Measurements from ENCODE around the gene HIP1.
A peak's percentile ranks its signal among the peaks of the same experiment; 100 is the strongest.
"Not testable (repeated sequence)": the region's sequence is repeated elsewhere in the genome, so short reads cannot be mapped to it uniquely, and the experiment has no call there.

The HIP1 gene

DNA sequence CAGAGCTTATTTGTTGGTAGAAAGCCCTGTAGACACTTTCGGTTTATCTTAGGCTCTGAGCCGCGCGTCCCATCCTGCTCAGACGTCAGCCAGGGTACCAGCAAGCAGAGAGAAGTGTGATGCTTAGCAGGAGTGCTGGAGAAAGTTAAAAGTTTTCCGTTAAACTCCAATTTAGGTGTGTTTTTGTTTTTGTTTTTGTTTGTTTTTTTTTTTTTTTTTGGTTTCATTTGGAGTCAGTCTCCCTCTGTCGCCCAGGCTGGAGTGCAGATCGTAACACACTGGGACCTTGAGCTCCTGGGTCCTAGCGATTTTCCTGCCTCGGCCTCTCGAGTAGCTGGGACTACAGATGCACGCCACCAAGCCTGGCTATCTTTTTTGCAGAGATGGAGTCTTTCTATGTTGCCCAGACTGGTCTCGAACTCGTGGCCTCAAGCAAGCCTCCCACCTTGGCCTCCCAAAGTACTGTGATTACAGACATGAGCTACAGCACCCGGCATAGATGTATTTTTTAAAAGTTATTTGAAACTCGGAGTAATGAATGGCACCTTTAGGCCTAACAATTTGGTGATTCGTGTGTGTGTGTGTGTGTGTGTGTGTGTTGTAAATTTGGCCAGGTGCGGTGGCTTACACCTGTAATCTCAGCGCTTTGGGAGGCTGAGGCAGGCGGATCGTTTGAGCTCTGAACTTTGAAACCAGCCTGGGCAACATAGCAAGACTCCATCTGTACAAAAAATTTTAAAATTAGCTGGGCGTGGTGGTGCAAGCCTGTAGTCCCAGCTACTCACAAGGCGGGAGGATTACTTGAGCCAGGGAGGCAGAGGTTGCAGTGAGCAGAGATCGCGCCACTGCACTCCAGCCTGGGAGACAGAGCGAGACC is 1.3 kb upstream of the HIP1 start:
- DNase-seq (ENCODE audit: low spot score) (no peak), FAIRE-seq (peak; percentile 50)

DNA sequence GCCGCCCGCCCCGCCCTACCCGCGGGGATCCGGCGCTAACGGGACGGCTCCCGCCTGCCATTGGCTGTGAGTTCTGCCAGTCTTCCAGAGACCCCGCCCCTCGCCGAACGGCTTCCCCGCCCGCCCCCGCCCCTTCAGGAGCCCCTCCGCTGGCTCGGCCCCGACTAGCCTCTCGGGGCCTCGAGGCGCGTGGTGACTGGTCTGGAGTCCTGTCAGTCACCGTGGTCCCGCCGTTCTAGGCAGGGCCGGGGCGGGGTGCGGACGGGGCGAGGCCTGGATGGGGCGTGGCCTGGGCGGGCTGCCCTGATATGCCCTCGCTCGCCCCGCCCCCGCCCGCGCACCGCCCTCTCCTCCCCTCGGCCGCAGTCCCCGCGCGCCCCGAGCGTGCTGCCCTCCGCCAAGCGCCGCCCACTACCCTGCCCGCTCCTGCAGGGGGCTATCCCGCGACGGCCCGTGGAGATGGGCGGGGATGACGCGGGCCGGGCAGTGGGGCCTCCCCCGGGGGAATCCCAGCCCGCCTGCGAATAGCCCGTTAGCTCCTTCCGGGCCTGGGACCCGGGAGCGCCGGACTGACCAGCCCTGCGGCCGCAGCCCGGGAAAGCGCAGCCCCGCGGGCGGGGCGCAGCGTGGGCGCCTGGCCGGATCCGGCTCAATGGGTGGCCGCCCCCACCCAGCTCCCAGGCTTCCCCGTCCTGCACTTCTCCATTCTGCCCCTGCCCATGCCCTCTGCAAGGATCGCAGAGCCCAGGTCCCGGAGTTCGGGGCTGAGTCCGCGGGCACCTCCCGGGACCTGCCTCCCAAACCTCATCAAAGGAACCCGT is 444 bp upstream of the HIP1 start:
- FAIRE-seq = peak; percentile 62
- peak; percentile 99 for DNase-seq (ENCODE audit: low spot score)

DNA sequence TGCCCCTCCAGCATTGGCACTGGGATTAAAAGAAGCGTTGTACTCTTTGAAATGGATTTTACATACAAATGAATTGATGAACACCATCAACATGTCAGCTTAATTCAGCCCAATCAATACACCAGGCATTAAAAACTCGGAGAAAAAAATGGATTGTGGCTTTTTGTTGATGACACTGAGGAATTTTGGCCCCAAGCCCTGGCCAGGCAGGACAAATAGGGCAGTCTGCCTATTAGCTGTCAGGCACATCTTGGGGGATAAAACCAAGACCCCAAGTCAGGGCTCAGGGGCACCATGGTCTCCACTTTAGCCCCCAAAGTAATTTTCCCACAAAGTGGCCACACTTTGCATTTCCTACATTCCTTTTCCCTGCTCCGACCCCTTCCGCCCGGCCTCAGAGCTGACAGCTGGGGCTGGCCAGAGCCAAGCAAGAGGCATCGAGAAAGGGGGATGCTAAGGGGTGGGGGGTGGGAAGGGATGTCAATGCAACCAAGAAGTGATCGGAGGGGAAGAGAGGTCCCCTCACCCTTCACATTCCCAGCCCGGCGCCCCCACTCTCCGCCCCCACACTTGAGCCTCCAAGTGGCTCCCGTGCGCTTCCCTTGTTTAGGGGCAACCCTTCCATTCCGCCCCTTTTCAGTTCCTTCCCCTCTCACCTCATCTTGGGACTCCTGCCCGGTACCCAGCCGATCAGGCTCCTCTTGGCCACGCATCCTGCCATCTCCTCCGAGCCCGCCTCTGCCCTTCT is 711 bp downstream of the HIP1 start:
- FAIRE-seq = no peak

GRCh38 chr7:75735581-75736350 is 3.0 kb downstream of the HIP1 start:
- FAIRE-seq (no peak), DNase-seq (ENCODE audit: low spot score) (no peak)

More for the DNA sequence above, 711 bp downstream of the HIP1 start:
- DNase-seq (ENCODE audit: low spot score) = no peak

GRCh38 chr7:75734586-75735458 is 3.9 kb downstream of the HIP1 start:
- no peak for DNase-seq (ENCODE audit: low spot score)
- FAIRE-seq = no peak

DNA sequence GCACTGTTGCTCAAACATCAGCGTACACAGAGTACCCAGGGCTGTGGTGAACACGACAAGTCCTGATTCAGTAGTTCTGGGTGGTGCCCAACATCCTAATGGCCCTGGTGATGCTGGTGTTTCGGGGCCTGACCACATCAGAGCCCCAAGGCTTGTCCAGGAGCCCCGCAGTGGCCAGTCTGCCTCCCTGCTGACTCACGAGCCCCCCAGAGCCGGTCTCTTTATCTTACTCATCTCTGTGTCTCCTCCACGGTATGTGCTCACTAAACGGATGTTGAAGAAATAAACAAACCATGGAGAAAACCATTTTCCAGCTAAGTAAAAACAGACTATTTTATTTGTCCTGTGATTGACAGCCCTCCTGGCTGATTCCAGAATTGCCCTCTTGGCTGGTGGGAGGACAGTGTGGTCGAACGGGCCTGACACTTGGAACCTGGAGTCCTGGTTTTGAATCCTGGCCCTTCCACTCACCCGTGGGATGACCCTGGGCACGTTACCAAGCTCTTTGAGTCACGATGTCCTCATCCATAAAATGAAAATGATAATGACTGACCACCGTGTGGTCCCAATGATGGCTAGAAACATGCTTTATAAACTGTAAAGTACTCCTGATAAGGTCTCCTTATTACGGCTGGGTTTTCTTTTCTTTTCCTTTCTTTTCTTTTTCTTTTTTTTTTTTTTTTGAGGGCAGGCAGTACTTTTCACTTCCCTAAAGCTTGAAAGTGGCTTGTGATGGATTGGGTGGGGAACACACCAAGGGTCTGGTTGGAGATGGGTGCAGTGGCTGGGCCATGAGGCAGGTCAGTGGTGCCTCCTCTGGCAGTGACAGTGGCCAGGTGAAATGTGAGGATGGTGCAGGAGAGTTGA is 5.7 kb downstream of the HIP1 start:
- DNase-seq (ENCODE audit: low spot score) (no peak), FAIRE-seq (no peak)

DNA sequence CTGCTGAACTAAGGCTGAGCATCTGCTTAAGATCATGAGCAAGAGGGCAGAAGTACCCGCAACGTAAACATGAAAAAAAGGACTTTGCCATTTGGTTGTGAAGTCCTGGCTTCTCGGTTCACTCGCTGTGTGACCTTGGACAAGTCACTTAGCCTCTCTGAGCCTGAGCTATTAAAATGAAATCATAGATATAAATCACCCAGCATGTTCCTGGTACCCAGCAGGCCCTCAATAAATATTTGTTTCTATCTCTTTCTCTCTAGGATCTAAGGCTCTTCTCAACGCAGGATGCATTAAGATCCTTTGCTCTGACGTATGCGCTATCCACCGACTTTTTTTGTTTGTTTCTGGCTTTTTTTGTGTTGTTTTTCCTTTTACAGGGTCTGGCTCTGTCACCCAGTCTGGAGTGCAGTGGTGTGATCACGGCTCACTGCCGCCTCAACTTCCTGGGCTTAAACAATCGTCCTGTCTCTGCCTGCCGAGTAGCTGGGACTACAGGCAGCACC is 6.7 kb downstream of the HIP1 start:
- no peak for FAIRE-seq
- no peak for DNase-seq (ENCODE audit: low spot score)

DNA sequence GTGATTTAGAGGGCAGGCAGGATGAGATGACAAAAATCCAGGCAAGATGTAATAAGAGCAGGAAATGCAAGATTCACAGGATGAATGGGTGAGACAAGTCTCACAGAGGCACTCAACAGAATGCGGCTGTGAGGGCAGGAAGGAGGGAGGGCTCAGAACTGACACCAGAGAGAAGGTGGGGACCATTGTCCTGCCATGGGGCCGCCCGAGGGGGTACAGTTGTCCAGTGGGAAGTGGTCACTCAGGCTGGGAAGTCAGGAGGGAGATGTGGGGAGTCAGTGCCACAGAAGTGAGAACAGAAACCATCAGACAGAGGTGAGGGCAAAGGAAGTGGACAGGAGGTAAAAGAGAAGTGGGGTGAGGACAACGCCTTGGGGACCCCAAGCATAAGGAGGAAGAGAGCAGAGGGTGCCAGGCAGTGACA is 8.9 kb downstream of the HIP1 start:
- FAIRE-seq (no peak), DNase-seq (ENCODE audit: low spot score) (no peak)

- peak; percentile 77 for DNase-seq (ENCODE audit: low spot score)
- FAIRE-seq = peak; percentile 5
Observed at GRCh38 chr7:75727881-75728593, 10.7 kb downstream of the HIP1 start.

DNA sequence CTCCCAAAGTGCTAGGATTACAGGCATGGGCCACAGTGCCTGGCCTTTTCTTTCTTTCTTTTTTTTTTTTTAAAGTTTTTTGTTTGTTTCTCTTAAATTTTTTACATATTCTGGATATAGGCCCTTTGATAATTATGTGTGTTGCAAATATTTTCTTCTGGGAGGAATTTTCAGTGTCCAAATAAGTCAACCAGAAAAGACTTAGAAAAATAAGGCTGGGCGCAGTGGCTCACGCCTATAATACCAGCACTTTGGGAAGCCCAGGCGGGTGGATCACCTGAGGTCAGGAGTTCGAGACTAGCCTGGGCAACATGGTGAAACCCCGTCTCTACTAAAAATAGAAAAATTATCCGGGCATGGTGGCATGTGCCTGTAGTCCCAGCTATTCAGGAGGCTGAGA is 11.4 kb downstream of the HIP1 start:
- FAIRE-seq; DNase-seq (ENCODE audit: low spot score): not testable (repeated sequence)

DNA sequence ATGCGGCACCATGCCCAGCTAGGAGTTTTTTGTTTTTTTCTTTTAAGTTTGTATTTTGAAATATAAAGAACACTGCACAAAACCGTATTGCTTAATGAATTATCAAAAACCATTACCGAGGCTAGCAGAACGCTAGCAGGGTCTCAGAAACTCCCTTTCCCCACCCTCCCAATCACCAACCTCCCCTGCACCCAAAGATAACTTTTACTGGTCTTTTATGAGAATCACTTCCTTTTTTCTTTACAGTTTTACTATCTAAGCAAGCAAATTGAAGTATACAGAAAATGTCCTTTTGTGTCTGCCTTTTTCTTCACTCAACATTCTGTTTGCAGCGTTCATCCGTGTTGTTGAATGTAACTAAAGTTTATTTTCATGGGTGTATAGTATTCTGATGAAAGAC is 13.4 kb downstream of the HIP1 start:
- DNase-seq (ENCODE audit: low spot score) = no peak

DNA sequence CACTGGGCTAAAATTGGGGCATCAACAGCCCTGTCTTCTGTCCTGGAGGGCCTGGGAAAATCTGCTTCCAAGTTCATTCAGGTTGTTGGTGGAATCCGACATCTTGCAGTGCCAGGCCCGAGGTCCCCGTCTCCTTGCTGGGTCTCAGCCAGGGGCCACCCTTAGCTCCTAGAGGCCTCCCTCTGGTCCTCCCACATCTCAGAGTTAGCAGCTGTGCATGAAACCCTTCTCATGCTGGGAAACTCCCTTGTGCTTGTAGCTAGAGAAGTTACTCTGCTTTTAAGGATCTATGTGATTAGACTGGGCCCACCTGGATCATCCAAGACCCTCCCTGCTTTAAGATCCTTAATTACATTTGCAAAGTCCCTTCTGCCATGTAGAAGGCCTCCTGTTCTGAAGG is 15.3 kb downstream of the HIP1 start:
- no peak for DNase-seq (ENCODE audit: low spot score)
- no peak for FAIRE-seq

More for the DNA sequence above, 13.4 kb downstream of the HIP1 start:
- no peak for FAIRE-seq

DNA sequence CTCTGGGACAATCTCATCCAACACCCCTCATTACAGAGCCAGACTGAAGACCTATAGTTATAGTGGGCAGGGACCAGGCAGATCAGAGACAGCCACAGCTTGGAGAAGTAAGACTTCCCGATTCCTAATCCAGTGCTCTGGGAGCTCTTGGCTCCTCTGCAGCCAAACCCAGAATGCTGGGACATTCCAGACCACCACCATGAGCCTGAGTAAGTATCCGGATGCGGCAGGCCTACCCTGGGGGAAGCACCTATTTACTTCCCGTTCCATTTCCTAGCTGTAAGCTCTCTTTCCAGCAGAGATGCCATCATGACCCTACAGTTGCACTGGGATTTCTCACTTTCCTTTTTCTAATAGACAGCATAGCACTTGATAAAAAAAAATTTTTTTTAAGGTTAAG is 16.4 kb downstream of the HIP1 start:
- no peak for FAIRE-seq
- no peak for DNase-seq (ENCODE audit: low spot score)

DNA sequence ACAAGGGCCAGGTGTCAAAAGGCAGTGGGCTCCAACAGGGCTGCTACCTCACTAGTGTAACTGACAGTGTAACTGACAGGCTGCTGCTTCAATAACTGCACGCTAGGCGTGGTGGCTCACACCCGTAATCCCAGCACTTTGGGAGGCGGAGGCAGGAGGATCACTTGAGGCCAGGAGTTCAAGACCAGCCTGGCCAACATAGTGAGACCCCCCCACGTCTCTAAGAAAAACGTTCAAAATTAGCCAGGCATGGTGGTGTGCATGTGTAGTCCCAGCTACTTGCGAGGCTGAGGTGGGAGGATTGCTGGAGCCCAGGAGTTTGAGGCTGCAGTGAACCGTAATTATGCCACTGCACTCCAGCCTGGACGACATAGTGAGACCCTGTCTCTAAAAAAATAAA is 16.8 kb downstream of the HIP1 start:
- not testable (repeated sequence) for FAIRE-seq; DNase-seq (ENCODE audit: low spot score)

DNA sequence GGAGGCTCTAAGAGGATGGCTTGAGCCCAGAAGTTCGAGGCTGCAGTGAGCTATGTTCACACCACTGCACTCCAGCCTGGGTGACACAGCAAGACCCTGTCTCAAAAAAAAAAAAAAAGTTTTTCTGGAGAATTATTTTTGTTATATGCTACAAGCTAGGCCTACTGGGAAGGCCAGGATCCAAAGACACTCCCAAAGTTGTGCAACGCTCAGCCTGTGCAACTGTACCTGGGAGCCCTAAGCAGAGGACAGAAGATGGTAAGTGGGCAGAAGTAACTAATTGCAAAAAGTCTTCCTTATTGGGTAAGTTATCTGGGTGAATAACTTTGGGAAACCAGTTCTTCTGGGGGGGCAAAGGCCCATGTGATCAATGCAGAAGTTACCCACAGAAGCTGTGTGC is 17.3 kb downstream of the HIP1 start:
- FAIRE-seq = no peak
- DNase-seq (ENCODE audit: low spot score) = no peak

DNA sequence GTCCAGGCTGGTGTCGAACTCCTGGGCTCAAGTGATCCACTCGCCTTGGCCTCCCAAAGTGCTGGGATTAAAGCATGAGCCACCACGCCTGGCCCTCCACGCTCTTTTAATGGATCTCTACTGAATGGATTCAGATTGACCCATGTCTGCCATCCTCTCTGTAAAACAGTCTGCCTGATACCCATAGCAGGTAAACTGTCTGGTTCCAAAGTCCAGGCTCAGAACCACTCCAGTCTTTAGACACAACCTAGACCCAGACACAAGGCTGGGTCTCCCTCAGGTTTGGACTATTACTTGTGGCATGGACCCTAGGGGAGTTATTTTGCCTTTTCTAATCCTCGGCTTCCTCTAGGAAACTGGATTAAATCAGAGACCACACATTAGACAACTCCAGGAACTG is 19.1 kb downstream of the HIP1 start:
- no peak for DNase-seq (ENCODE audit: low spot score)
- FAIRE-seq = no peak

GRCh38 chr7:75718390-75719031 is 20.2 kb downstream of the HIP1 start:
- FAIRE-seq (no peak), DNase-seq (ENCODE audit: low spot score) (no peak)

GRCh38 chr7:75717746-75718145 is 21.0 kb downstream of the HIP1 start:
- not testable (repeated sequence) for FAIRE-seq; DNase-seq (ENCODE audit: low spot score)

Measured in urothelium cell line (cell line).